ENCODE data around the gene ANKRD11.
"Not testable (repeated sequence)": the region's sequence is repeated elsewhere in the genome, so short reads cannot be mapped to it uniquely, and the experiment has no call there.

Gene ANKRD11

GRCh38 chr16:89463312-89463711 is 27.0 kb downstream of the ANKRD11 start:
- no CpG with 5 or more reads among the region's 5 CpGs for WGBS (ENCODE audit: extremely low coverage, insufficient coverage, low lambda C conversion rate)
- not testable (repeated sequence) for H2BK5ac ChIP-seq (ENCODE audit: low read length); H3K4ac ChIP-seq (ENCODE audit: low read depth, low read length); H3K27ac ChIP-seq (ENCODE audit: low read depth, low read length); H4K5ac ChIP-seq (ENCODE audit: low read length); H4K8ac ChIP-seq (ENCODE audit: low read depth, low read length); H2BK15ac ChIP-seq (replicated peaks; ENCODE audit: low read depth); H3K9ac ChIP-seq (ENCODE audit: low read length); H2BK120ac ChIP-seq (ENCODE audit: low read depth, low read length); H3K56ac ChIP-seq (ENCODE audit: low read length); H3K4me3 ChIP-seq (ENCODE audit: low read length); H3K18ac ChIP-seq (ENCODE audit: low read length); H3K27me3 ChIP-seq (ENCODE audit: insufficient read depth, low read length, poor library complexity); H3K4me2 ChIP-seq (ENCODE audit: low read length); H3K23ac ChIP-seq (ENCODE audit: low read length); DNase-seq; H3K36me3 ChIP-seq (ENCODE audit: control insufficient read depth, insufficient read depth, low read length); H2AK5ac ChIP-seq (ENCODE audit: low read length); H3K4me1 ChIP-seq (ENCODE audit: control insufficient read depth, low read depth, low read length)
- Histone ChIP-seq H3K79me2 (ENCODE audit: control insufficient read depth, insufficient read depth, low read length) (peaks cover 81% of the 10 kb centered on the region), H3K79me1 (ENCODE audit: low read length) (peaks cover 15% of the 10 kb centered on the region)

- H3K9ac ChIP-seq (ENCODE audit: low read length); H3K23ac ChIP-seq (ENCODE audit: low read length); H4K5ac ChIP-seq (ENCODE audit: low read length); H3K4me1 ChIP-seq (ENCODE audit: control insufficient read depth, low read depth, low read length); H3K36me3 ChIP-seq (ENCODE audit: control insufficient read depth, insufficient read depth, low read length); H2BK15ac ChIP-seq (replicated peaks; ENCODE audit: low read depth); H4K8ac ChIP-seq (ENCODE audit: low read depth, low read length); H3K4me3 ChIP-seq (ENCODE audit: low read length); H2AK5ac ChIP-seq (ENCODE audit: low read length); DNase-seq; H3K18ac ChIP-seq (ENCODE audit: low read length); H2BK5ac ChIP-seq (ENCODE audit: low read length); H3K27me3 ChIP-seq (ENCODE audit: insufficient read depth, low read length, poor library complexity); H2BK120ac ChIP-seq (ENCODE audit: low read depth, low read length); H3K56ac ChIP-seq (ENCODE audit: low read length); H3K4me2 ChIP-seq (ENCODE audit: low read length); H3K27ac ChIP-seq (ENCODE audit: low read depth, low read length); H3K4ac ChIP-seq (ENCODE audit: low read depth, low read length): not testable (repeated sequence)
- peaks cover 79% of the 10 kb centered on the region for H3K79me2 ChIP-seq (ENCODE audit: control insufficient read depth, insufficient read depth, low read length)
- WGBS (ENCODE audit: extremely low coverage, insufficient coverage, low lambda C conversion rate): no CpG with 5 or more reads among the region's 30 CpGs
- peaks cover 15% of the 10 kb centered on the region for H3K79me1 ChIP-seq (ENCODE audit: low read length)
These were observed 27.7 kb downstream of the ANKRD11 start for GRCh38 chr16:89462639-89463038.

GRCh38 chr16:89461890-89462289 is 28.5 kb downstream of the ANKRD11 start:
- not testable (repeated sequence) for H3K27ac ChIP-seq (ENCODE audit: low read depth, low read length); H2BK120ac ChIP-seq (ENCODE audit: low read depth, low read length); H3K18ac ChIP-seq (ENCODE audit: low read length); H3K4me2 ChIP-seq (ENCODE audit: low read length); H4K5ac ChIP-seq (ENCODE audit: low read length); H3K27me3 ChIP-seq (ENCODE audit: insufficient read depth, low read length, poor library complexity); H3K4ac ChIP-seq (ENCODE audit: low read depth, low read length); H2BK5ac ChIP-seq (ENCODE audit: low read length); H3K36me3 ChIP-seq (ENCODE audit: control insufficient read depth, insufficient read depth, low read length); H2AK5ac ChIP-seq (ENCODE audit: low read length); H3K4me1 ChIP-seq (ENCODE audit: control insufficient read depth, low read depth, low read length); H4K8ac ChIP-seq (ENCODE audit: low read depth, low read length); H3K9ac ChIP-seq (ENCODE audit: low read length); DNase-seq; H3K4me3 ChIP-seq (ENCODE audit: low read length); H3K23ac ChIP-seq (ENCODE audit: low read length); H2BK15ac ChIP-seq (replicated peaks; ENCODE audit: low read depth); H3K56ac ChIP-seq (ENCODE audit: low read length)
- Histone ChIP-seq H3K79me2 (ENCODE audit: control insufficient read depth, insufficient read depth, low read length) (peaks cover 77% of the 10 kb centered on the region), H3K79me1 (ENCODE audit: low read length) (peaks cover 12% of the 10 kb centered on the region)
- no CpG with 5 or more reads among the region's 15 CpGs for WGBS (ENCODE audit: extremely low coverage, insufficient coverage, low lambda C conversion rate)

- H2AK5ac ChIP-seq (ENCODE audit: low read length): no peak overlapping the region
- H4K5ac ChIP-seq (ENCODE audit: low read length): no peak overlapping the region
- H3K9ac ChIP-seq (ENCODE audit: low read length): no peak overlapping the region
- no peak overlapping the region for H3K4me3 ChIP-seq (ENCODE audit: low read length)
- WGBS (ENCODE audit: extremely low coverage, insufficient coverage, low lambda C conversion rate): no CpG with 5 or more reads among the region's 6 CpGs
- no peak overlapping the region for H3K4me2 ChIP-seq (ENCODE audit: low read length)
- H3K18ac ChIP-seq (ENCODE audit: low read length): no peak overlapping the region
- H3K27ac ChIP-seq (ENCODE audit: low read depth, low read length): no peak overlapping the region
- no peaks in the 10 kb centered on the region for H3K27me3 ChIP-seq (ENCODE audit: insufficient read depth, low read length, poor library complexity)
- no peaks in the 10 kb centered on the region for H3K36me3 ChIP-seq (ENCODE audit: control insufficient read depth, insufficient read depth, low read length)
- no peak overlapping the region for H3K4ac ChIP-seq (ENCODE audit: low read depth, low read length)
- no peak overlapping the region for H3K56ac ChIP-seq (ENCODE audit: low read length)
- no peaks in the 10 kb centered on the region for H3K4me1 ChIP-seq (ENCODE audit: control insufficient read depth, low read depth, low read length)
- no peak overlapping the region for H2BK120ac ChIP-seq (ENCODE audit: low read depth, low read length)
- H3K23ac ChIP-seq (ENCODE audit: low read length): no peak overlapping the region
- H3K79me1 ChIP-seq (ENCODE audit: low read length): peaks cover 14% of the 10 kb centered on the region
- H4K8ac ChIP-seq (ENCODE audit: low read depth, low read length): no peak overlapping the region
- H2BK5ac ChIP-seq (ENCODE audit: low read length): no peak overlapping the region
- no peak for DNase-seq
- H2BK15ac ChIP-seq (replicated peaks; ENCODE audit: low read depth): no peak overlapping the region
- H3K79me2 ChIP-seq (ENCODE audit: control insufficient read depth, insufficient read depth, low read length): peaks cover 78% of the 10 kb centered on the region
These were observed 29.8 kb downstream of the ANKRD11 start for GRCh38 chr16:89460556-89460955.

GRCh38 chr16:89458967-89459366 is 31.4 kb downstream of the ANKRD11 start:
- Histone ChIP-seq H2AK5ac (ENCODE audit: low read length) (no peak overlapping the region), H3K79me2 (ENCODE audit: control insufficient read depth, insufficient read depth, low read length) (peaks cover 73% of the 10 kb centered on the region), H3K4me3 (ENCODE audit: low read length) (no peak overlapping the region), H2BK5ac (ENCODE audit: low read length) (no peak overlapping the region), H3K27ac (ENCODE audit: low read depth, low read length) (no peak overlapping the region), H3K18ac (ENCODE audit: low read length) (no peak overlapping the region), H4K8ac (ENCODE audit: low read depth, low read length) (no peak overlapping the region), H3K79me1 (ENCODE audit: low read length) (peaks cover 12% of the 10 kb centered on the region), H3K4me2 (ENCODE audit: low read length) (no peak overlapping the region), H2BK15ac (replicated peaks; ENCODE audit: low read depth) (no peak overlapping the region), H3K4me1 (ENCODE audit: control insufficient read depth, low read depth, low read length) (no peaks in the 10 kb centered on the region), H3K9ac (ENCODE audit: low read length) (no peak overlapping the region), H4K5ac (ENCODE audit: low read length) (no peak overlapping the region), H2BK120ac (ENCODE audit: low read depth, low read length) (no peak overlapping the region), H3K23ac (ENCODE audit: low read length) (no peak overlapping the region), H3K4ac (ENCODE audit: low read depth, low read length) (no peak overlapping the region), H3K36me3 (ENCODE audit: control insufficient read depth, insufficient read depth, low read length) (no peaks in the 10 kb centered on the region), H3K27me3 (ENCODE audit: insufficient read depth, low read length, poor library complexity) (no peaks in the 10 kb centered on the region), H3K56ac (ENCODE audit: low read length) (peak overlapping the region; percentile 5)
- no CpG with 5 or more reads among the region's 2 CpGs for WGBS (ENCODE audit: extremely low coverage, insufficient coverage, low lambda C conversion rate)
- DNase-seq: no peak

- Histone ChIP-seq H2BK5ac (ENCODE audit: low read length) (no peak overlapping the region), H3K79me1 (ENCODE audit: low read length) (peaks cover 17% of the 10 kb centered on the region), H3K4ac (ENCODE audit: low read depth, low read length) (no peak overlapping the region), H3K4me2 (ENCODE audit: low read length) (no peak overlapping the region), H3K4me3 (ENCODE audit: low read length) (no peak overlapping the region), H2BK120ac (ENCODE audit: low read depth, low read length) (no peak overlapping the region), H3K36me3 (ENCODE audit: control insufficient read depth, insufficient read depth, low read length) (no peaks in the 10 kb centered on the region), H2AK5ac (ENCODE audit: low read length) (no peak overlapping the region), H3K56ac (ENCODE audit: low read length) (peak overlapping the region; percentile 5), H3K9ac (ENCODE audit: low read length) (no peak overlapping the region), H3K27ac (ENCODE audit: low read depth, low read length) (no peak overlapping the region), H3K23ac (ENCODE audit: low read length) (no peak overlapping the region), H3K4me1 (ENCODE audit: control insufficient read depth, low read depth, low read length) (no peaks in the 10 kb centered on the region), H3K27me3 (ENCODE audit: insufficient read depth, low read length, poor library complexity) (no peaks in the 10 kb centered on the region), H3K79me2 (ENCODE audit: control insufficient read depth, insufficient read depth, low read length) (peaks cover 74% of the 10 kb centered on the region), H2BK15ac (replicated peaks; ENCODE audit: low read depth) (no peak overlapping the region), H4K8ac (ENCODE audit: low read depth, low read length) (no peak overlapping the region), H3K18ac (ENCODE audit: low read length) (no peak overlapping the region), H4K5ac (ENCODE audit: low read length) (no peak overlapping the region)
- no CpG with 5 or more reads among the region's 7 CpGs for WGBS (ENCODE audit: extremely low coverage, insufficient coverage, low lambda C conversion rate)
- no peak for DNase-seq
These were observed 31.8 kb downstream of the ANKRD11 start for GRCh38 chr16:89458551-89458950.
